NCI-H526 (cell line): ENCODE data around the gene CCR5AS.
"Not testable (repeated sequence)": the region's sequence is repeated elsewhere in the genome, so short reads cannot be mapped to it uniquely, and the experiment has no call there.

Experiments used
- DNase-seq, 2 experiments: peaks; one replicate each; lab custom pipeline; 2025; lab: John Stamatoyannopoulos, UW

CCR5AS gene

GRCh38 chr3:46406788-46407611 lies at the start of gene CCR5AS, which contains the start of gene CCRL2:
CCR5AS (minus strand) TSS chr3:46407066.
CCRL2 (plus strand) TSS chr3:46407259; CDS start chr3:46408080, 821 bp downstream.
- no peak for DNase-seq

DNA sequence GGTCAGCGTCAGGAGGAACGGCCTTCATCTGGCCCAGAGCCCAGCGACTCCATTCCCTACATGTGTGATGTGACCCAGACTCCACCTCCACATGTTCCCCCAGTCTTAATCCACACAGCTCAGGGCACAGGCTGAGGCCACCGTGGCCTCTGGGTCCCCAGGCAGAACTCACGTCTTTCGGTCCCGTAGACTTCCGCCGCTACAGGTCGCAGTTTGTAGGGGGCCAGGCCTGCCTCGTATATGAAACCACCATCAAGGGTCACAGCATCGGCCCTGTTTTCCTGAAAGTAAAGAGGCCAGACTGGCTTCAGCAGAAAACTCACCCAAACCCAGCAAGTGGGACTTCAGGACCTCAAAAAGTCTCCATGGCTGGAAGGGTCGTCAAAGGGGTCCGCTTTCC lies 49.3 kb upstream of the CCR5AS start:
- DNase-seq = no peak

DNA sequence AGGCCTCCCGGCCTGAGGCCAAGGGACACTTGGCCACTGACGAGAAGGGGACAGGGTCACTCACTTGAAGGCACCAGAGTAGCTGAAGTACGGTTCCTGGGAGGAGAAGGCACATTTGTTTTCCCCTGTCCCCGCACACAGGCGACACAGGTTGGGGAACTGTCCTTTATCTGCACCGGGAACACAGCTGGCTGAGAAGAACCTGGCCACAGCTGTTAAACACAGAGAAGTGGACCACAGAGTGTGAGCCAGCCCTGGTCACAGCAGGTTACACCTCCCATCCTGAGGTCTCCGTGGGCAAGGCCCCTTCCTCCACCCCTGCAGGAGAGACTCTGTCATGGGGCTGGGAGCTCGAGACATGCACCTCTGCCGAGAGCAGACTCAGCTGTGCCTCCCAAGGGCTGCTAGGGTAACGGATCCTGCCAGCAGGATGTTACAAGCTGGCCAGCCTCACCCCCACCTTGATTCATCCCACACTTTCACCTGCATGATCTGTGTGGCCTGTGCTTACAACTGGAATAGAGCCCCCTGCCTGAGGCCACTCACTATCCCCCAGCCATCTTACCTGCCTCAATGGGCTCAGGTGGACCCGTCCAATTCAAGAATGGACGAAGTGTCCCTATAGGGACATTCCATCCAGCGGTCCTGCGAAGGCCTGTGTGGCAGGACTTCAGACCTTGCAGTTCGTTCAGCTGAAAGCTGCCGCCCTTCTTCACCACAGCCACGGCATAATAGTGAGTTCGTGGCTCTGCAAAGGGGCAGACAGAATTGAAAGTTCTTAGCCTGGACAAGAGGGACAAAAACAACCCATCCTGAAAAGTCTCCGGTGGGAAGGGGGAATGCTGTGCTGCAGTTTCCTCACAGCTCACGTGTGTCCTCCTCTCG lies 48.6 kb upstream of the CCR5AS start:
- no peak for DNase-seq

DNA sequence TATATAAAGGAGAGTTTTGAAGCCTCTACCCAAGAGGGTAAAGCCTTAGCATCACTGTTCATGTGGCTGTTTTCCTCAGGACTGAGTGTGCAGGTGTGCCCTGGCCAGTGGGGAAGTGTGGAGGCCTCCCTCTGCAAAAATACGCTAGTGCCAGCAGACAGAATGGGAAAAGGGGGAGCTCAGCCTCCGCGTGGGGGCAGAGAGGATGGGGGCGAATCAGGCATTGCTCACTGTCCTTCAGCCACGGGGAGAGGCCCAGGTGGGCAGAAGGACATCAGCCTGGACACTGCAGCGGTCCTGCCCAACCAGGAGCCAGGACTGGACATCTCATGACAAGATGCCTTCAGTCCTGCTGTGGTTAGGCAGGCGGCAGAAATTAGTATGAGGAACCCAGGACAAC lies 47.7 kb upstream of the CCR5AS start:
- no peak for DNase-seq

DNA sequence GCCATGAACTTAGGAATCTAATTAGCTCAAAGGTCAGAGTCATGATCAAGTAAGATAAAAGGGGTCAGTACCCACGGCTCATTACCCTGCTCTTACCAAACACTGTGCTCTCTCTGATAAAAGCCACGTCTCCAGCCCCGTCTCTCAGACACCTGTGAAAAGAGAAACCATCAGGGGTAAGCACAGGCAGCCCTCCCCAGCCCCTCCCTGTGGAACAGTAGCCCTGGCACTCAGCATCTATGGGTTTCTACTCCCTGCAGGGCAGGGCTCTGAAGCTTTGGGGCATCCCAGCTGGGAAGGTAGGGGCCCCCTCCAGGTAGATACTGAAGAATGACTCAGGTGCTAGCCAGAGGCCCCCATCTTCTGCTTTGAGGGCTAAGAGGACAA lies 47.3 kb upstream of the CCR5AS start:
- DNase-seq = no peak

DNA sequence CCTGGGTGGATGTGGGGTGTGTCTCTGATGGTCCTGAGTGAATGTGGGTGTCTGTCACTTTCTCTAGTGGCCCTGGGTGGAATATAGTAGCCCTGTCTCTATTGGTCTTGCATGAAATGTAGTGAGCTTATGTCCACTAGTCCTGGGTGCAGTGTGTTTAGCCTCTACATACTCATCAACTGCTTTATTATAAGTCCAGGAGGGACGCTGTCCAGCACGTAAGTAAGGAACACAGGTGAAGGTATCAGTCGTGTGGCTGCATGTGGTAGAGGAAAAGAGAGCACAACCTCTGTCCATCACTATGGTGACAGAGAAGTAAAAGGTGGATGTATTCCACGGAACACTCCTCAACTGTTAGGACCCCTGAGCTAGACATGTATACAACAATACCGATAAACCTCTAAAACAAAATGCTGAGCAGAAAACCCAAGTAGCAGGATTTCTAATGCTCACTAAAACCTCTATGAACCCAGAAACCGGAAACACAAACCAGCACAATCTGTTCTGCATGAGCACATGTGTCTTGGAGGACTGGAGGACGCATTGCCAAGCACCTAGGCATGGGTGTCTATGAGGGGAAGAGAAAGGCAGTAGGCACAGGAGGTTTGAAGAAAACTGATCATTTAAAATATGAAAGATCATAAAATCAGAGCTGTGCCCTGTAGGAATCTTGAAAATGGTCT lies 46.8 kb upstream of the CCR5AS start:
- no peak for DNase-seq

GRCh38 chr3:46449755-46450552 lies 43.1 kb upstream of the CCR5AS start:
- peak in 1 of 2 experiments; percentile 24 for DNase-seq

DNA sequence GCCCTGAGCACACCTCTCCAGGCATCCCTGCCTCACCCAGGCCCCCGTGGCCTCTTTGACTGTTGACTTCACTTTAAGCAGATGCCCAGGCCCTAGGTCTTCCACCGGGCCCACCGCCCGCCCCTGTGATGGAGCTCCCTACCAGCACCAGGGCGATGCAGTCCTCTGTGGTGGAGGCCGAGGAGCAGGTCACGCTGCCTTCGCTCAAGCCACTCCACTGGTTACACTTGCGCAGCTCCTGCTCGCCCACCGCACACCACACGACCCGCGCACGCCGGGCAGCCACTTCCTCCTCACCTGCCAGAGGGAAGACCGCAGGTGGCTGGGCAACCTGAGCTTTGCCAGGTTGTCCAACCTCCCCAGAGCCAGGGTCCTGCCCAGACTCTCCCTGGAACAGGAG lies 41.9 kb upstream of the CCR5AS start:
- DNase-seq = no peak

GRCh38 chr3:46447228-46447985 lies 40.5 kb upstream of the CCR5AS start:
- no peak for DNase-seq

GRCh38 chr3:46442576-46443530 lies 36.0 kb upstream of the CCR5AS start:
- peak in 1 of 2 experiments; percentile 78 for DNase-seq

DNA sequence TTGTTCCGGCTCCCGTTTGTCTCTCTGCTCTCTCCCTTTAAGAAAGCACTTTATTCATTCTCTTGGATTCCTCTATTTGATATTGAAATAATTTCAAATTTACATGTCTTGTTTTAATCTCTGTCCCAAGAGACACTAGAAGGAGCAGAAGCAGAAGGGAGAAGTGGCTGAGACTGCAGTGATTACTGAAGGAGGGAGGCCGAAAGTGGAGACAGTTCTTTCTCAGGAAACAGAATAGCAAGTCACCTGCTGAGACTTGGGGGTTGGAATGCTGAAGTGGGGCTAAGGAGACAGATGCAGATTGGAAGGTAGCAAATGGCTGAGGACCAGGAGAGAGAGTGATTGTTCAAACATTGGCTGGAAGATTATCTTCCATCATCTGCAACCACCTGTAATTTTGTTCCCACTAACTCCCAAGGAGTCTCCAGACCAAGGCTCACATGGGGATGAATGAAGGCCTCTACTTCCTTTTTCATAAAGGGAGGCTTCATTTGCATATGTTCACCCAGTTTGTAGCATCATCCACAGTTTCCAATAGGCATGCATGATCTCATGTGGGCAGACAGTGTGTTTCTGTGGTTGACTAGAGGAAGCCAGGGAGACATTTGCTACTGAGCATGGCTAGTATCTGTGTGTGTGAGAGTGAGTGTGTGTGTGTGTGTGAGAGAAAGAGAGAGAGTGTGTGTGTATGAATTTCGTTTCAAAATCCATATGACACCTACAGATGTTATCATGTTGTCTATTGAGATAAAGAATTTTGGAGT lies 33.8 kb upstream of the CCR5AS start:
- DNase-seq = peak in 1 of 2 experiments; percentile 4

GRCh38 chr3:46438831-46439230 lies 32.0 kb upstream of the CCR5AS start:
- DNase-seq = no peak

- DNase-seq = no peak
Observed at GRCh38 chr3:46435081-46435726, 28.3 kb upstream of the CCR5AS start.

DNA sequence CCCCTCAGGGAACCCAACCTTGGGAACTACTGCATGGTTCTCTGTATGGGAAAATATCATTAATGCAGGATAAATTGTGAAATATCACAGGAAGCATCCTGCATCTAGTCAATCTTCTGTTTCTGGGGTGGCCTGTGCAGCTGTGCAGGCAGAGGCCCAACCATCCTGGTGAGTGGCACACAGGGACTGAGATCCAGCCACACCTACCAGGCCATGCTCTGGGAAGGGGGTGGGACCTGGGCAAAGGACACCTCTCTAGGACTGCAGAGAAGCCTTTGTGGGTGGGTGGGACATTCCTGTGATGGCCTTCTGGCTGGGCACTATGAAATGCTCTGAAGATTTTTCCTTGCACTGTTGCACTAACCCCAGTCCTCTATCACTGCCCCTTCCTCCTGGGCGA lies 27.0 kb upstream of the CCR5AS start:
- DNase-seq = no peak

DNA sequence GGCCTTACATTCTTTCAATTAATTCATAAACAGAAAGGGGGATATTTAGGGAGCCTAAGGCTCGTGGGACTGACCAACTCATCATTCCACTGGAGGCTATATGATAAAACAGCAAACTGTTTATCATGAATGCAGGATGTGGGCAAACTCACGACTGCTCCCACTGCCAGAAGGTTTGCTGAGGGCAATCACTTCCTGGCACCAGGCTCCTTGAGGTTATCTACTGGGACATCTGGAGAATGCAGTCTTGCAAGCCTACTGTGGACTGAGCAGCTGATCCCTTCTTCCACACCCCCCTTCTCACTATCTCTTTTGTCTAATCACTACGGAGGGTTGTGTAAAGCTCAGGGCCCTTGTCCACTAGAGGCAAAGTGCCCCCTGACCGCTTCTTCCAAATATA lies 26.3 kb upstream of the CCR5AS start:
- not testable (repeated sequence) for DNase-seq

DNA sequence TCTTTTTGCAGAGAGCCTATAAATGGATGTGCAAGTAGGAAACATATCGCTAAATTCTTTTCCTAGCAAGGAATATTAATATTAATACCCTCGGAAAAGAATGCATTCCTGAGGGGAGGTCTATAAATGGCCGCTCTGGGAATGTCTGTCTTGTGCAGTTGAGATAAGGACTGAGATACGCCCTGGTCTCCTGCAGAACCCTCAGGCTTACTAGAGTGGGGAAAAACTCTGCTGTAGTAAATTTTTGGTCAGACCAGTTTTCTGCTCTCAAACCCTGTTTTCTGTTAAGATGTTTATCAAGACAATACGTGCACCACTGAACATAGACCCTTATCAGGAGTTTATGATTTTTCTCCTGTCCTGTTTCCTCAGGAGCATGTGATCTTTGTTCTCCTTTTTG lies 25.0 kb upstream of the CCR5AS start:
- not testable (repeated sequence) for DNase-seq

- not testable (repeated sequence) for DNase-seq
Observed at GRCh38 chr3:46430879-46431278, 24.0 kb upstream of the CCR5AS start.

GRCh38 chr3:46429671-46430070 lies 22.8 kb upstream of the CCR5AS start:
- no peak for DNase-seq
